Endothelial cell (in vitro differentiated cells): Measurements from ENCODE around the gene PCGF5. TPM values are rescaled to one million over a fixed set of nuclear protein-coding genes. Genes with fewer than 3 reads are reported as not detected.
"Not testable (repeated sequence)": the region's sequence is repeated elsewhere in the genome, so short reads cannot be mapped to it uniquely, and the experiment has no call there.

ENCODE experiments used
- DNase-seq: peaks from one replicate; pipeline ENCODE4 v3.0.0; 2021; ENCODE audit warnings: low spot score
- H3K27ac Mint-ChIP-seq: one replicate; pipeline ENCODE4 v1.8.0; 2021; ENCODE audit warnings: mixed read lengths, inconsistent platforms; ENCODE audit not compliant: unreplicated experiment
- H3K27me3 Mint-ChIP-seq: one replicate; pipeline ENCODE4 v1.8.0; 2021; ENCODE audit warnings: mild to moderate bottlenecking, moderate library complexity, mixed read lengths, inconsistent platforms; ENCODE audit not compliant: unreplicated experiment
- H3K36me3 Mint-ChIP-seq: one replicate; pipeline ENCODE4 v1.8.0; 2021; ENCODE audit warnings: mild to moderate bottlenecking, low read depth, mixed read lengths, inconsistent platforms; ENCODE audit not compliant: unreplicated experiment
- H3K4me1 Mint-ChIP-seq: one replicate; pipeline ENCODE4 v1.8.0; 2021; ENCODE audit warnings: mild to moderate bottlenecking, mixed read lengths, inconsistent platforms; ENCODE audit not compliant: unreplicated experiment
- H3K4me3 Mint-ChIP-seq: one replicate; pipeline ENCODE4 v1.8.0; 2021; ENCODE audit warnings: mild to moderate bottlenecking, mixed read lengths, inconsistent platforms; ENCODE audit not compliant: unreplicated experiment
- H3K9me3 Mint-ChIP-seq: one replicate; pipeline ENCODE4 v1.8.0; 2021; ENCODE audit warnings: mixed read lengths, inconsistent platforms; ENCODE audit not compliant: unreplicated experiment
- total RNA-seq: library from RNA; stranded (reverse); fragmentation: NEBNext Ultra II Directional; extraction: Animal tissue kit (Norgen Biotek cat#: 25700); gene quantifications from one replicate; pipeline ENCODE4 v1.2.1, GENCODE V29; 2021; ENCODE audit not compliant: unreplicated experiment
- TF ChIP-seq, protein P1 (sequence below): fragments of 200-600 bp; sonication (generic); IDR thresholded peaks from one replicate; pipeline ENCODE4 v1.5.0; 2021; ENCODE audit warnings: antibody characterized with exemption; ENCODE audit not compliant: unreplicated experiment

The PCGF5 gene
- total RNA-seq, 1 donor from 2014 or later, result 21.5 TPM

DNA sequence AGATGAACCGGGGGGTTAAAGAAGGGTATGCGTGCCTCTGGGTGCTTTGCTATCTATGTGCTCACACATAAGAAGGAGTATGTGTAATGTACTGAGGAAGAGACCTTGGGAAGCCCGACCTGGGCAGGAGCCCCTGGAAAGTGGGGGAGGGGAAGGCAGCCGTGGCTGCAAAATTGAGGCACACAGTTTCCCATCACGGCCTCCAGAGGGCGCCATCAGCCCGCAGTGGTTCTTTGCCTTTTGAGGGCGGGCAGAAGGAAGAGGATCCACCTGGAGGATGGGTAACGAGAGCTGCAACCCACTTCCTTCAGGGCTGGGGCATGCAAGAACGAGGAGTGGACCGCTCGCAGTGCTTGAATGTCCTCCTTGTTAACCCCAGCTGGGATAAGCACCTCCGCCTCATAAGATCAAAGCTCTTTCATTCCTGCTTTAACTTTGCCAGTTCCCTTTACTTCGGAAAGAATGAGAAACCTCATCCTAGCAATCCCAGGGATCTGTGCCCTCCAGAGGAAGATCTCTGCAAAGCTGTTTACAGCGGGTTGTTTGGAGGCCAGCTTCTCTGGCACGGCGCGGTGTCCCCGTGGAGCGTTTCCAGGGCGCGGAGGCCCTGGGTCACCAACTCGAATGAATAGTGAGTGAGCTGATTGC, 77.9 kb downstream of the PCGF5 start:
- Mint-ChIP-seq H3K9me3 (no peaks in the 10 kb centered on the region), H3K4me3 (no peak overlapping the region), H3K36me3 (no peaks in the 10 kb centered on the region), H3K4me1 (peaks cover 4% of the 10 kb centered on the region), H3K27me3 (no peaks in the 10 kb centered on the region), H3K27ac (no peak overlapping the region)
- peak; percentile 83 for DNase-seq
- TF ChIP-seq, protein P1, sequence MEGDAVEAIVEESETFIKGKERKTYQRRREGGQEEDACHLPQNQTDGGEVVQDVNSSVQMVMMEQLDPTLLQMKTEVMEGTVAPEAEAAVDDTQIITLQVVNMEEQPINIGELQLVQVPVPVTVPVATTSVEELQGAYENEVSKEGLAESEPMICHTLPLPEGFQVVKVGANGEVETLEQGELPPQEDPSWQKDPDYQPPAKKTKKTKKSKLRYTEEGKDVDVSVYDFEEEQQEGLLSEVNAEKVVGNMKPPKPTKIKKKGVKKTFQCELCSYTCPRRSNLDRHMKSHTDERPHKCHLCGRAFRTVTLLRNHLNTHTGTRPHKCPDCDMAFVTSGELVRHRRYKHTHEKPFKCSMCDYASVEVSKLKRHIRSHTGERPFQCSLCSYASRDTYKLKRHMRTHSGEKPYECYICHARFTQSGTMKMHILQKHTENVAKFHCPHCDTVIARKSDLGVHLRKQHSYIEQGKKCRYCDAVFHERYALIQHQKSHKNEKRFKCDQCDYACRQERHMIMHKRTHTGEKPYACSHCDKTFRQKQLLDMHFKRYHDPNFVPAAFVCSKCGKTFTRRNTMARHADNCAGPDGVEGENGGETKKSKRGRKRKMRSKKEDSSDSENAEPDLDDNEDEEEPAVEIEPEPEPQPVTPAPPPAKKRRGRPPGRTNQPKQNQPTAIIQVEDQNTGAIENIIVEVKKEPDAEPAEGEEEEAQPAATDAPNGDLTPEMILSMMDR, result peak; percentile 92

DNA sequence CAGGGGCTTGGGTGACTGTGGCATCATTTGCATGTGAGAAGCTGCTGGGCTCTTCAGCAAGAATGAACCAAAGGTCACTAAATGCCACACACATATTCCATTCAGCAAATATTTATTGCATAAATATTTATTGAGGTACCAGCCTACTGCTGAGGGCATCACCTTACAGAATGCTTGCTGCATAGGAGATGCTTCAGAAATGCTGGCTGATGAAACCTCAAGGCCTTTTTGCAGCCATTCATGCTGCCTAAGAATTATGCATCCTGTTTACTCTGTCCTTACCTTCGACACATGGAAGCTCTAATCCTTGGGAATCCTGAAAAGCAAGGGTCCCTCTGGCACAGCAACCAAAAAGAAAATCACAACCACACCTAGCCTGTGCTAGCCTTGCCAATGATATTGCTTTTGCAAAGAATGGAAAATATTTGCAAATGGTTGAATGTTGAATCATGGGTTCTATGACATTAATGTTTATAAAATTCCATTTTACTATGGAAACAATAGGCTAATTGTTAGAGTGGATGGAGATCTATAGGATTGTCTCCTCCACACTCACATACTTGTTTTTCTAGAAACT, 79.6 kb downstream of the PCGF5 start:
- peaks cover 4% of the 10 kb centered on the region for H3K4me1 Mint-ChIP-seq
- H3K27me3 Mint-ChIP-seq, result no peaks in the 10 kb centered on the region
- H3K9me3 Mint-ChIP-seq, result no peaks in the 10 kb centered on the region
- no peak overlapping the region for H3K27ac Mint-ChIP-seq
- H3K36me3 Mint-ChIP-seq, result no peaks in the 10 kb centered on the region
- TF ChIP-seq, protein P1, result no peak
- H3K4me3 Mint-ChIP-seq, result no peak overlapping the region
- DNase-seq, result no peak

DNA sequence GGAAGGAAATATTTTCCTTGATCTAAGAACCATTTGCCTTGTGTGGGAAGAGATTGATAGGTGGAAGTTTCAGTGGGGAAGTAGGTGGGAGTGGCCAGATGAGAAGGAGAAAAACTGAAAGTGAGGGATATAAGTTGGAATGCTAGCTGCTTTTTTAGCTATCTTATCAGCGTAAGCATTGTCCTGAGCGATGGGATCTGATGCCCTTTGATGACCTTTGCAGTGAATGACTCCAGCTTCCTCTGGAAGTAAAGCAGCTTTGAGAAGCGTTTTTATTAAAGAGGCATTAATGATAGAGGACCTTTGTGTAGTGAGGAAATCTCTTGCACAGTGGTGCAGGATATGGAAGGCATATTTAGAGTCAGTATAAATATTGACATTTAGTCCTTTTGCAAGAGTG, 82.5 kb downstream of the PCGF5 start:
- not testable (repeated sequence) for H3K4me3 Mint-ChIP-seq, H3K27ac Mint-ChIP-seq, DNase-seq, H3K9me3 Mint-ChIP-seq, H3K36me3 Mint-ChIP-seq, H3K4me1 Mint-ChIP-seq, H3K27me3 Mint-ChIP-seq

DNA sequence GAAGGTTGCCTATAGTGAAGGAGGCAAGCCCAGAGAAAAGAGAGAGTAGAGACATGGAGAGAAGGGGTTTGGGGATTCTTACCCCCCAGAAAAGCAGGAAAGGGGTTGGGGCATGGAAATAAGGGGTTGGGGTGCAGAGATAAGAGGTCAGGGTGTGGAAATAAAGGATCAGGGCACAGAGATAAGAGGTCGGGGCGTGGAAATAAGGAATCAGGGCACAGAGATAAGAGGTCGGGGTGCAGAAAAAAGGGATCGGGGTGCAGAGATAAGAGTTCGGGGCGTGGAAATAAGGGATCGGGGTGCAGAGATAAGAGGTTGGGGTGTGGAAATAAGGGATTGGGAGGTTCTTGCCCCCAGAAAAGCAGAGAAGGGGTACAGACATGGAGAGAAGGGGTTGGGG, 85.5 kb downstream of the PCGF5 start:
- not testable (repeated sequence) for H3K27ac Mint-ChIP-seq, H3K36me3 Mint-ChIP-seq, DNase-seq, H3K4me3 Mint-ChIP-seq, H3K4me1 Mint-ChIP-seq, H3K27me3 Mint-ChIP-seq, H3K9me3 Mint-ChIP-seq

DNA sequence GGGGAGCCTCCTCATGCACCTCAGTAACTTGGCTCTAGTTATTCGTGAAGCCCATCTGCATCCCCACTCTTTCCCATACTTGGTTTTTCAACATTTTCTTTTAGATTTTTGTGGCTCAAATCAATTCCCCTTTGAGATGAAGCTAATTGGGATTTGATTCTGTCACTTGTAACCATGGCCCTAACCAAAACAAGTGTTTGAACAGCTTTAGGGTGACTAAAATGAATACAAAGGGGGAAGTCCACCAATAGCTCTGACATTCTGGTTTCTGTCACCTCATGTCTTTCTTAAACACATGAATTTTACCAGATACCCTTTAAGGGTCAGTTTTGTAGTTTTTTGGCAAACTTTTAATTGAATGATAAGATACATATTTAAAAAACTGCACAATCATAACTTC, 87.0 kb downstream of the PCGF5 start:
- no peaks in the 10 kb centered on the region for H3K36me3 Mint-ChIP-seq
- no peak for DNase-seq
- no peaks in the 10 kb centered on the region for H3K4me1 Mint-ChIP-seq
- no peak overlapping the region for H3K4me3 Mint-ChIP-seq
- H3K9me3 Mint-ChIP-seq, result no peaks in the 10 kb centered on the region
- TF ChIP-seq, protein P1, result no peak
- H3K27ac Mint-ChIP-seq, result no peak overlapping the region
- H3K27me3 Mint-ChIP-seq, result no peaks in the 10 kb centered on the region

DNA sequence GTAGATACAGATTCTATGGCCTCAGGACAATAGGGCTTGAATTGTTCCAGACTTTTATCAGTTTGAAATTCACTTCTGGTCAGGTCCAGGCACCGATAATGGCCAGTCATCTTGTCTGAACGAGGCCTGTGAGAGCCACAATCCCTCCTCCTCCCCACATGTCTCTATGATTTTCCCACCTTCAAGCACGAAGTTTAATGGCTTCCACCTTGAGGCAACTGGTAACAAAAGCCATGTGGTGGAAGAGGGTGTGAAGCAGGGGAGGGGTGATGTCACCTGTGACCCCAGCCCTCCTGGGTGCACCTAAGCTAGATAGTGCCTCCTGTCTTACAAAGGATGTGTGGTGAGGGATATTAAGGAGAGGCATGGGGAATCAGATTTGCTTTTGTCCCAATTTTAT, 89.2 kb downstream of the PCGF5 start:
- TF ChIP-seq, protein P1, result no peak
- no peaks in the 10 kb centered on the region for H3K27me3 Mint-ChIP-seq
- H3K9me3 Mint-ChIP-seq, result no peaks in the 10 kb centered on the region
- H3K4me1 Mint-ChIP-seq, result peaks cover 4% of the 10 kb centered on the region
- H3K4me3 Mint-ChIP-seq, result no peak overlapping the region
- H3K36me3 Mint-ChIP-seq, result no peaks in the 10 kb centered on the region
- H3K27ac Mint-ChIP-seq, result no peak overlapping the region
- no peak for DNase-seq
